ENCODE measurements around the gene CFAP45.

GRCh38 chr1:159929155-159930051, 29.4 kb upstream of the CFAP45 start:
- TF ChIP-seq, protein P1, sequence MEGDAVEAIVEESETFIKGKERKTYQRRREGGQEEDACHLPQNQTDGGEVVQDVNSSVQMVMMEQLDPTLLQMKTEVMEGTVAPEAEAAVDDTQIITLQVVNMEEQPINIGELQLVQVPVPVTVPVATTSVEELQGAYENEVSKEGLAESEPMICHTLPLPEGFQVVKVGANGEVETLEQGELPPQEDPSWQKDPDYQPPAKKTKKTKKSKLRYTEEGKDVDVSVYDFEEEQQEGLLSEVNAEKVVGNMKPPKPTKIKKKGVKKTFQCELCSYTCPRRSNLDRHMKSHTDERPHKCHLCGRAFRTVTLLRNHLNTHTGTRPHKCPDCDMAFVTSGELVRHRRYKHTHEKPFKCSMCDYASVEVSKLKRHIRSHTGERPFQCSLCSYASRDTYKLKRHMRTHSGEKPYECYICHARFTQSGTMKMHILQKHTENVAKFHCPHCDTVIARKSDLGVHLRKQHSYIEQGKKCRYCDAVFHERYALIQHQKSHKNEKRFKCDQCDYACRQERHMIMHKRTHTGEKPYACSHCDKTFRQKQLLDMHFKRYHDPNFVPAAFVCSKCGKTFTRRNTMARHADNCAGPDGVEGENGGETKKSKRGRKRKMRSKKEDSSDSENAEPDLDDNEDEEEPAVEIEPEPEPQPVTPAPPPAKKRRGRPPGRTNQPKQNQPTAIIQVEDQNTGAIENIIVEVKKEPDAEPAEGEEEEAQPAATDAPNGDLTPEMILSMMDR (IDR thresholded peaks at IDR 0.05): no peak
- no peak for TF ChIP-seq POLR2A (IDR thresholded peaks at IDR 0.05)
